NCI-H1092 (cell line): ENCODE measurements around the gene SHROOM2.
"Not testable (repeated sequence)": the region's sequence is repeated elsewhere in the genome, so short reads cannot be mapped to it uniquely, and the experiment has no call there.

Source experiments
- DNase-seq: peaks from one replicate; lab custom pipeline; 2025; lab: John Stamatoyannopoulos, UW

Gene SHROOM2

DNA sequence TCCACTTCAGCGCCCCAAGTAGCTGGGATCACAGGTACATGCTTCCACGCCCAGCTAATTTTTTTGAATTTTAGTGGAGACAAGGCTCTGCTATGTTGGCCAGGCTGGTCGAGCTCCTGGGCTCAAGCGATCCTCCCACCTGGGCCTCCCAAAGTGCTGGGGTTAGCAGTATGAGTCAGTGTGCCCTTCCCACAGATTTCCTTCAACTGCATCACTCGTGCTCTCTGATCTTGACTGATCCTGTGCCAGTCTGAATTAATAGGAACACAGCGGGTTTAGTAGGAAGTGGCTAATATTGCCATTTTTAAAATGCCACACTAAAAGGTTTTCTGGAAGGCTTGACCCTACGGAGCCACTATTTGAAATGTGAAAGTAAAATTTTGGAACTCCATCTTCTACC lies 4.3 kb upstream of the SHROOM2 start:
- DNase-seq = no peak

DNA sequence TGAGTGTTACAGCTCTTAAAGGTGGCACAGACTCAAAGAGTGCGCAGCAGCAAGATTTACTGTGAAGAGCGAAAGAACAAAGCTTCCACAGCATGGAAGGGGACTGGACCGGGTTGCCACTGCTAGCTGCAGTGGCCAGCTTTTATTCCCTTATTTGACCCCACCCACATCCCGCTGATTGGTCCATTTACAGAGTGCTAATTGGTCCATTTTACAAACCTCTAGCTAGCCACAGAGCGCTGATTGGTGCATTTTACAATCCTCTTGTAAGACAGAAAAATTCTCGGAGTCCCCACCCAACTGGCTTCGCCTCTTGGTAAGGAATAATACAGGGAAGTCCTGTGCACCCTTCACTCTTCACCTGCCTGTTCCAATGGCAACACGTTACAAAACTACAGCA lies 1.9 kb upstream of the SHROOM2 start:
- DNase-seq = no peak

DNA sequence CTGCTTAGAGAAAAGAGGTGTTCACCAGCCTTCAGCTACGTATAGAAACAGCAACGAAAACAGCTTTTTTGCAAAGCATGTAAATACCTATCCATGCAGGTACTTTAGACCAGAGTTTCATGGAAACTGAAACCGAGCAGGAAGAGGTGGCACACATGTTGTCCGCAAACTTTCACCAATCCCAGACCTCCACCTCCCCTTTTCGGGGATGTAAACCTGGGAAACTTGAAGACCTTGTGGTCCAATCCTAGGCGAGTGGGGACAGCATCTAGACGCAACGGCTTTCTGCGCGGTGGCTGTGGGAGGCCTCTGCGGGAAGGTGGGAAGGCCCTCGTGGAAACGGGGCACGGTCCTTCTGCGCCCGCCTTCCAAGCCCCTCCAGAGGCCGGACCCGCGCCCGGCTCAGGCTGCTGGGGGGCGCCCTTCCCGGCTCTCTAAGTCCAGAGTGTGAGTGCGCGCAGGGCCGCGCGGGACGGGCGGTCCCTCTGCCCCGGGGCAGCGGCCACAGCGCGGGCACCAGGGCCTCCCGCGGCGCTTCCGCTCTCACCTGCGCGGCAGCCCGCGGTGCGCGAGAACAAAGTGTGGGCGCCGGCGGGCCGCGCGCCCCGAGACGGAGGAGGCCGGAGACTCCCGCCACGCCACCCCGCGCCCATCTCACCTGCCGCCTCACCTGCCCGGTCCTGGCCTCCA lies 830 bp upstream of the SHROOM2 start:
- no peak for DNase-seq

DNA sequence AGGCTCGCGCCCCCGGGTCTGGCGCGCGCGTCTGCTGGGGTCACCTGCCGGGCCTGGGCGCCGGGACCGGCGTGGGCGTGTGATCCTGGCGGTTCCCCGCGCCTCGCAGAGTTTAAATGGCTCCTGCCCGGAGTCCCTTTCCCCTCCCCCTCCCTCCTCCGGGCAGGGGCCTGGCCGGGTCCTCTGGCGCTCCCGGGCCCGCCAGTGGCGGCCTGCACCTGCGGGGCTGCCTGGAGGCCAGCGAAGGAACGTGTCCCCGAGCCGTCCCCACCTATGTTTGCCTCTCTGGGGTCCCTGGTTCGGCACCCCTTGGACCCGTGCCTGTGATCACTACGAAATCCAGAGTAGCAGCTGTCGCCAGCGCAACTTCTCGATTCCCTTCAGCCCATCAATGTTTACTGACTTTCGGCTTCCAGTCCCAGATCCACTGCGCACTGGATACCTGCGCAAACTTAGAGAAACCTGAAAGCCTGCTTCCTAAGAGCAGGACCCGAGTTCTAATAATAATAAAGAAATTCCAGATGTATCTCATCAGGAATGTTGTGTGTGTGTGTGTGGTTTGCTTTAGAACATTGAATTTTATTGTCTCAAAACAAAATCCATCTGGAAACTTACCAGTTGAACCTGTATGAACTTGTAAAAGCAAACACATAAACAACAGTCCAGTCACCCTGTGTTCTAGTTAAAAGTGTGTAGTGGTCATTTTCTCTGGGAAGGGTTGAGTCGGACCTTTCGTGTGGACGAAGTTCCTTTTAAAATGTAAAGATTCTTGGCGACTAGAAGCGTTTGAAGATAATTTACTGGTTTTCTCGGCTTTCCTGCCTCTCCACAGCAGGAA lies 788 bp downstream of the SHROOM2 start:
- DNase-seq = no peak

DNA sequence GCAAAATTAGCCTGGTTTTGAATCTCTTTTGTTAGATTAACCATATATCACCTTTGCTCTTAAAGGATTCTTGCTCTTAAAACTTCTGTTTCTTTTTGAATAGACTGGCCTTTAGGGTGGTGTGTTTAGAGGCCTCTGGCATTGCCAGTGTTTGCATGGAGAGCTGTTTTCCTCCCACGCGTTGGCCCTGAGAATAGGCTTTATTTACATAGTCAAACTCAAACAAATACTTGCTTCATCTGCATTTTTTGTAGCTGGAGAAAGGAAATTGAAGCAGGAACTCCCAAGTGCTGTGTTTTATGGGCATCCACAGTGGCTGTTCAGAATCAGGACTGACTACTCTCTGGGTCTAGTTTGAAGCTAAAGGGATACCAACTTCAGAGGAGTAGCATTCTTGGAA lies 2.7 kb downstream of the SHROOM2 start:
- no peak for DNase-seq

DNA sequence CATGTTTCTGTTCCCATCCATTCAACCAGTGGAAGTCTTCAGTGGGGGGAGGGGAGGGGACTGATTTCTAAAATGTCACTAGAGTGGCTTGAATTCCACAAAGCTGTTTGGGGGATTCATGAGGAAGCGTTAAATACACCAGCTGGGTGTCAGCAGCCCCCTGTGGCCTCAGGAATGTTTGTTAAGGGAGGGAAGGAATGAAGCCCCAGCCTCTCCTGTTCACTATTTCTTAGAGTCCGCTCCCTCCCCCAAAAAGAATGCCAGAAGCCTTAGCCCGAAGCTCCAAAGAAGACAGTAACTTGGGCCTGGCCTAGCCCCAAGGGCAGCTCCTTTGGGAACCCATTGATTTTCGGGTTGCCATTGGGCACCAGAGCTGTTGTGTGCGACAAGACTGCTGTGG lies 3.3 kb downstream of the SHROOM2 start:
- no peak for DNase-seq

DNA sequence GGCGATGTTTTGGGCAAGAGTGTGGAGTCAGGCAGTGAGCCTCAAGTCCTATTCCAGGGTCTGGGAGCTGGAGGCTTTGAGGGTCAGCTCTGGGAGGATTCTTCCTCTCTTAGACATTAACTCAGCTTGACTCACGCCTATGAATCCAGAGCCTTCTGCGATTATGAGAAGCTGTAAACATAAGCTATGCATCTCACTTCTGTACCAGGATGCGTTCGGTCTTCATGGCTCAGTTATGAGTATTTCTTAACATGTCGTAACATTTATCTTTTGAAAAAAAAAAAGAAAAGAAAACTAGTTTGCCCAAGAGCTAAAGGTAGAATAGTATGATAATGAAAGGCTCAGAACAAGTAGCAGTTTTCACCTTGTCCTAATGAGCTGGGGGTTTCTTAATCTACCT lies 4.6 kb downstream of the SHROOM2 start:
- DNase-seq = no peak

DNA sequence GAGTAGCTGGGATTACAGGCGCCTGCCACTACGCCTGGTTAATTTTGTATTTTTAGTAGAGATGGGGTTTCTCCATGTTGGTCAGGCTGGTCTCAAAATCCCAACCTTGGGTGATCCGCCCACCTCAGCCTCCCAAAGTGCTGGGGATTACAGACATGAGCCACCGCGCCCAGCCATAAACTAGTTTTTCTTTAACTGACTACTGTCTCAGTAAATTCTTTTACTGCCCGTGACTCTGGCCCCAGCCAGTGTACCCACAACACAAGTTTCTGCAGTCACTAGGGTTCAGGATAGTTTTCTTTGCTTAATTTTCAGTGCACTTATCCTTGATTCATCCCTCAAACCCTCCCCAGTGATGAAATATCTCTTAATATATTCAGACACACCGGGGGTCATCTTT lies 8.3 kb downstream of the SHROOM2 start:
- DNase-seq = no peak

DNA sequence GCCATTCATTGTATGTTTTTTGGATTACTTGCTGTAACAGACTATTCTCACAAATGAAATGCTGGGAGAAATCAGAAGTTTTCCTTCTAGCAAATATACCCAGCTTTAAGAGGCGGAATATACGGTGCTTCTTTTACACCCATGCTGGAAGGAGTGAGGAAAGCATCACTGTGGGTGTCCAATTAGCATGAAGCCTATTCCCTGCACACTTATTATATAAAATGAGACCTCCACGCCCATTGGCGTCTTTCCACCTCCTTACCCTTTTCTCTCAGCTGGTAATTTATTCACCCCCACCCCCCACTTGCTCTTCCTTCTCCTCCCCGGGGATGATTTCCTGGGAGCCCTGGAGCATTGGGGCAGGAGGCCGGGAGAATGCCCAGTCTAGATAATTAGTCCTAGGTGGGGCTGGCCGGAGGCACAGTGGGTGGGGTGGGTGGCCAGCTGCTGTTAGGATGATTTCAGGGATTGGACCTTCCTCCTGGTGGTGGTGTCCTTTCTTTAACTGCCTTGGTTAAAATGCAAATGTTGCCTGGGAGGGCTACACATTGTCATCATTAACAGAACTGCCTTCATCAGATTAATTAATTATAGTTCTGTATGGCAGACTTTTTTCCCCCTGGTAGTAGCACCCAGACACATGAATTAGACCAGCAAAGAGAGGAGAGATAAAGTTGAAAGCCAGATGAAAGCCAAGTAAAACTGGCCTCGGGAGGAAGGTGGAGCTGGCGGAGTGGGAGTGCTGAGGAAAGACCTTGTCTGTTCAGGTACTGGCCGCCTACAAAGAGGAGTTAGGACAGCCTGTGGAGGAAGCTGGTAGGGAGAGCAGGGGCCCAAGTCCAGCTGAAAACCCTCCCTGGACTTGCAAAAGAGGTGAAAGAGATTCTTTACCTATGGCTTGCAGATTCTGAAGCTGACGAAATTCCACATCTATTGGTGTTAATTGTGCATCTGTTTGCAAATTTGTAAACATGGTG lies 11.4 kb downstream of the SHROOM2 start:
- DNase-seq = no peak

DNA sequence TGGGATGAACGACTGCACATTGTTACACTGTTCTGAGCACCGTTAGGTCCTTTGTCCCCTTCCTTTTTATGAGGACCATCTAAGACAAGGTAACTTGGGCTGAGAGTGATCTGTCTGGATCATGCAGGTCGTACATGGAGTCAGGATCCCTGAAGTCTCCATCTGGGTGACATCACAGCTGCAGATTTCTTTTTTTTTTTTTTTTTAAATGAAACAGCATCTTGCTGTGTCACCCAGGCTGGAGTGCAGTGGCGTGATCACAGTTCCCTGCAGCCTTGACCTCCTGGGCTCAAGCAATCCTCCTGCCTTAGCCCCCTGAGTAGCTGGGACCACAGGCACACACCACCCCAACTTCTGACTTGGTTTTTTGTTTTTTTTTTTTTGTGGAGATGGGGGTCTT lies 16.5 kb downstream of the SHROOM2 start:
- DNase-seq = no peak

DNA sequence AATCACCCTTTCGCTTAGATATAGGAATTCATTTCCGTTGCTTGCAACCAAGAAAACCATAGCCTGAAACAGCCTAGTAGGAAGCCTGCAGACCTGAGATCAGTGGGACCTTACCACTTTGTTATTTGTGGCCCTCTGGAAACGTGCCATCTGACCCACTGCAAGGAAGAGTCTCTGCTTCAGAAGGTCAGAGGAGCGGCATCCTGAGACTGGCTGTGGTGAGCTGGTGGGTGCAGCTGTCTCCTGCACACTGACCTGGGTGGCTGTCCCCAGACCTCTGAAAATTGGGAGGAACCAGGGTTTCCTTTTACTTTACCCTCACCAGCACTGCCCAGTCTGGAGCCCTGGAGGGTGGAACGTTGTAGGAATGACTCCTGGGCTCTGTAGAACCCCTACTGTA lies 18.2 kb downstream of the SHROOM2 start:
- DNase-seq = no peak

DNA sequence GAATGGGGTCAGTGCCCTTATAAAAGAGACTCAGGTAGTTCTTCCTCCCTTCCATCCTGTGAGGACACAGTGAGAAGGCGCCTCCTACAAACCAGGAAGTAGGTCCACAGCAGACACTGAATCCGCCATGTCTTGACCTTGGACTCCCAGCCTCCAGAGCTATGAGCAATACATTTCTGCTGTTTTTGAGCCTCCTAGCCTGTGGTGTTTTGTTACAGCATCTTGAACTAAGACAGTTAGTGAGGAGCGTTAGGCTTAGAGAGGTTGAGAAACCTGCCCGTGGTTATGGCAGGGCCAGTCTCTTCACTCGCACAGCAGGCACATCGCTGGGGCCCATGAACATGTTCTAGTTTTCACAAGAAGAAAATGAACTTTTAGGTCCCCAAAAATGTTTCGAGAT lies 19.7 kb downstream of the SHROOM2 start:
- no peak for DNase-seq

DNA sequence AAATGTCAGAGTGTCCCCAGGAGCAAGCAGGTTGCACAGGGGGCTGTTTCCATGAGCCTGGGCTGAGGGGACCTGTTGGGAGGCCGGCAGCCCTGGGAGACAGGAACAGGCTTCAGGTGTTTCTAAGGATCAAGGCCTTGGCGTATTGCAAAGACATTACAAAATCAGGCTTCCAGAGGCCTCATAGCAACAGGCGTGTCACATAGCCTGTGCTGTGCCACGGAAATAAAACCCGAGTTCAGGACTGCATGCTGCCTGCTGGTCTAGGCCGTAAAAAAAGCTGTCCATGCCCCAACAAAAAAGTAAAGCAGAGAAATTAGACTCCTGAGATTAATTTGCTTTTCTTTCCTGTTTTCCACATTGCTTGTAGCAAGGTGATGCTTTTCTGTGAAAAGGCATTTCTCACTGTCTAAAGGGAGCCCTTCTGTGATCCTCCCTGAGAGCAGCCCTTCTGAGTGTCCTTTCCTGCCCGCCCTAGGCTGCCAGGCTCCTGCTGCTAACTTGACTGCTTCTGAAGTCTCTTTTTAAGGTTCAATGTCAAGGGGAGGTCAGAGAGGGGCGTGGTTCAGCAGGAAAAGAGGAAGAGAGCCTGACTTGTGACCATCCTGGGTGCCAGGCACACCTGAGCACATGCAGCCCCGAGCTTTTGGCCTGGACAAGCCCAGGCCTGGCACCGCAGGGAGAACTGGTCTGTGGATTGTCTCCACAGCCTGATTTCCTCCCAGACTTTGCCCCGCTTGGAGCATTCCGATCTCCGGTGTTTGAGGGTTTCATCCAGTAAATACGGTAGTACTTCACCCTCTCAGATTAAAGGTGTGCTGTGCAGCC lies 21.3 kb downstream of the SHROOM2 start:
- no peak for DNase-seq

DNA sequence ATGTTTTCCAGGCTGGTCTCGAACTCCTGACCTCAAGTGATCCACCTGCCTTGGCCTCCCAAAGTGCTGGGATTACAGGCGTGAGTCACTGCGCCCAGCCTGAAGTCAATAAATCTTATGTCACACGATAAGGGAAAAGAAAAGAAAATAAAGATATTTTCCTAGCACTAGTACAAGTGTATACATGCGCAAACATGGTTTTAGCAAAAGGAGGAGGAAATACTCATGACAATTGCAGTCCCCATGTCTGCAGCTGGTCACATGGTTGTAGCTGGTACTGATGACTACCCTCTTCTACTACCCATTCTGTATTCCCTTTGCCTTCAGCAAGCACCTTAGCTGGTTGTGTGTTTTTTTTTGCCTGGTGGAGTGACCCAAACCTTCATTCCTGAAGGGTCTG lies 23.6 kb downstream of the SHROOM2 start:
- DNase-seq = not testable (repeated sequence)

DNA sequence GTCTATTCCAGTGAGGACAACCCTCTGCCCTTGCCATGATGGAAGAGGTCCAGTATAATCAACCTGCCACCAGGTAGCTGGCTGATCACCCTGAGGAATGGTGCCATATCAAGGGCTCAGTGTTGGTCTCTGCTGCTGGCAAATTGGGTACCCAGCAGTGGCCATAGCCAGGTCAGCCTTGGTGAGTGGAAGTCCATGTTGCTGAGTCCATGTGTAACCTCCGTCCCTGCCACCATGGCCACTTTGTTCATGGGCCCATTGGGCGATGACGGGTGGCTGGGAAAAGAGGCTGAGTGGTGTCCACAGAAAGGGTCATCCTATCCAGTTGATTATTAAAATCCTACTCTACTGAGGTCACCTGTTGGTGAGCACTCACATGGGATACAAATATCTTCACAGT lies 24.9 kb downstream of the SHROOM2 start:
- not testable (repeated sequence) for DNase-seq

DNA sequence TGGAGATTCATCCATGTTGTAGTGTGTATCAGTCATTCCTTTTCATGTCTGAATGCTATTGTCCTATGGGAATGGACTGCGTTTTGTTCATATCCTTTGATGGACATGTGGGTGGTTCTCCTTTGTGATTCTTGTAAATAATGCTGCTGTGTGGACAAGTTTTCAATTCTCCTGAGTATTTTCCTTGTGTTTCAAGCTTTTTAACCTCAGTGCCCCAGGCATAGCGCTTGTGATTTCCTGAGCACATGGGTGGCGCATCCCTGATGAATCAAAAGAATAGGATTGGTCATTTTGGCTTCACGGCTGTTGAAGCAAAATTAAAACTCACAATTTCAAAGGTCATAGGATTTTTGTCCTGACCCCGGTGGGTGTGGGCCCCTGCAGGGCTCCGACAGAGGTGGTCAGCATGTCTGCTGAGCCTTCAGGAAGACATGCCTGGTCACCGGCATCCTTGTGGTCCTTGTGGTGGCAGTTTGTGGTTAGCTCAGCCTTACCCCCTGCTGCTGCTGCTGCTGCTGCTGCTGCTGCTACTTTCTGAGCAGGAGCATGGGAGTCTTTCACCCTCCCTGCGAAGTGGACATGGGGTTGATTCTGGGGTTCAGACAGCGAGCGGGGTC lies 30.0 kb downstream of the SHROOM2 start:
- no peak for DNase-seq

DNA sequence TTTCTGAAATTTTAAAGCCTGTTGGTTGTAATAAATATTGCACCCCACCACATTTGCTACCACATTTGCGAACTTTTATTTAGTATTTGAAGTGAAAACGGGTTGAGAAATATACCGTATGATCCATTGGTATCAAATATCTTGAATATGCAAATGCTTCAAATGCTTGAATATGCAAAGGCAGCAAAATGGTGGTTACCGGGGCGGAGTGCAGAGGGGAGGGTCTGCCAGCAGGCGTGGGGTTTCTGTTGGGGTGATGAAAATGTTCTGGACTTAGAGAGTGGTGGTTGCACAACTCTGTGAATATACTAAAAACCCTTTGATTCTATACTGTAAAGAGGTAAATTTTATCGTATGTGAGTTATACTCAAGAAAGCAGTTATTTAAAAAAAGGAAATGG lies 35.3 kb downstream of the SHROOM2 start:
- no peak for DNase-seq

DNA sequence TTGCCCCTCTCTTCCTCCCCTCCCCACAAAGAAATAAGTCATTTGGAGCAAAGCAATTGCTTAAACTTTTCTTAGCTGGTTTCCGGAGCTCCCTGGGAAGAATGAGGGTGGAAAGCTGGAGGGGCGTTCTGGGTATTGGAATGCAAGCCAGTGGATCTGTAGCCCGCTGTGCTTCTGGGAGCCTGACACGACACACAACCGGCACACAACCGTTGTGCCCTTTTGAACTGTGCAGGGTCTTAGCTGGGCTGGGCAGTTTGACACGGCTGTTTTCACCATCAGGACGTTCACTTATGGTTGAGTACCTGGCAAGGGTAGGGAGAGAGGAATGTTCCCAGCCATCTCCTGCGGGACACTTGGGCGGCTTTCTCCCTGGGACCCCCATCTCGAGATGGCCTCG lies 38.3 kb downstream of the SHROOM2 start:
- no peak for DNase-seq

DNA sequence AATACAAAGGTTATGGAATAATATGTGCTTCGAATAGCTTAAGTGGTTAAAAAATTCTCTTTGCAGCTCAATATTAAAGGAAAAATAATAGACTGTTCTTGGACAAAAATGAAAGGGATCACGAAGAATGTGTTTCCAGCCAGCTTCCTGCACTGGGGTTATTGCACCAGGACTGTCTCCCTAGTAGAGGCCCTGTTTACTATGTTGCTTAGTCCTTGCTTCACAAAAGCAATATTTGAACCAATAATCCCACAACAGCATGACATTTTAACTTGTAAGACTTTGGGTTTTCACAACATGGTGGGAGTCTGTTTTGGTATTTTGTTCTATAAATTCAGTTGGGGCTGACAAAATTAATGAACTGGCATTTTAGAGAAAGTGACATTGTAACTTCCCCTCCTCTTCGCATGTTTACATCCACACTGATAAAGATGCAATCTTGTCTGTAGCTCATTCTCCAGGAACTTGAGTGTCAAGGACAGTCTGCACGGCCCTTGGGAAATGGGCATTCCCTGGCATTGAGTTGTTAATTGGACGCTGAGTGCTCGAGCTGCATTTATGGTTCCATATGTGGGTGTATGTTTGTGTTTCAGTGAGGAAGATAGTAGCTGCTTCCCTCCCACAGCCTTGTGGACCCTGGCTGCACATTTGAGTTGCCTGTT lies 39.0 kb downstream of the SHROOM2 start:
- no peak for DNase-seq

DNA sequence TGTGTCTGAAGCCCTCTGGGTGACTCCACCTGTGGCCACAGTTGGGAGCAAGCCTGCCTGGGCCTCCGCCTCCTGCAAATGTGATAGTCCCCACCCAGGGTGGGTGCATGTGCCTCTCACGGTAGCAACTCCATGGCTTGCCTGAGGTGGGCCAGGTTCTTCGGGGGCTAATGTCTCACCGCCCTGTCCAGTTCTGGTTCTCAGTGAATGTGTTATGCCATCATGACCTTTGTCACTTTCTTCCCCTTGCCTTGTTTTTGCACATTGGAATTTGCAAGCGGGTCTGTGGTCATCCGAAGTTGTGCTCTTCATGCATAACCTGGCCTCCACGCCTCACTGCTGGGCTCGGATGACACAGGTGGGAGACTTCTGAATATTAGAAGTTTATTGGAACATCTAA lies 39.7 kb downstream of the SHROOM2 start:
- no peak for DNase-seq
